Colonic mucosa (tissue), 4 donors: ENCODE measurements around the gene PRL. TPM values are rescaled to one million over a fixed set of nuclear protein-coding genes. Genes with fewer than 3 reads are reported as not detected.

Experiments used
- DNase-seq: peaks from one replicate; pipeline ENCODE4 v3.0.0-alpha.2; 2020
- H3K27ac ChIP-seq: fragments of 200-600 bp; one replicate; pipeline ENCODE4 v1.8.0; 2021
- H3K27me3 ChIP-seq: fragments of 200-600 bp; one replicate; pipeline ENCODE4 v1.8.0; 2021
- H3K36me3 ChIP-seq: fragments of 200-600 bp; one replicate; pipeline ENCODE4 v1.8.0; 2021
- H3K4me1 ChIP-seq: fragments of 200-600 bp; one replicate; pipeline ENCODE4 v1.8.0; 2021; ENCODE audit warnings: mild to moderate bottlenecking
- H3K4me3 ChIP-seq: fragments of 200-600 bp; one replicate; pipeline ENCODE4 v1.8.0; 2021
- H3K9ac ChIP-seq, 2 donors: one replicate each; pipeline ENCODE4 v1.7.0; 2013; ENCODE audit warnings: control low read depth in 2 of 2, low read depth in 2 of 2, low read length in 2 of 2
- H3K9me3 ChIP-seq: fragments of 200-600 bp; one replicate; pipeline ENCODE4 v1.8.0; 2021
- CTCF ChIP-seq: fragments of 200-600 bp; IDR thresholded peaks from one replicate; pipeline ENCODE4 v1.8.0; 2022; ENCODE audit warnings: antibody characterized with exemption, mild to moderate bottlenecking
- intact Hi-C: fragments of 100-400 bp; cut with DNase I; formaldehyde crosslinking; loops from one replicate; pipeline ENCODE4 v1.14.1; 2022
- total RNA-seq, 2 donors: library from RNA; stranded (reverse); fragmentation: NEBNext Ultra II Directional in 1 of 2; extraction: Animal tissue kit (Norgen Biotek cat#: 25700) in 1 of 2; gene quantifications; one replicate each; pipeline ENCODE4 v1.2.1, GENCODE V29; 2021
- donor health status: healthy.
- donor health status: DM: no; HTN: no; CAD: no.
- donor health status: DM: no; HTN: no; CAD: no.

PRL gene
- total RNA-seq, 2 donors from 2014 or later = not detected

- no peaks in the 10 kb centered on the region for H3K9me3 ChIP-seq
- H3K4me1 ChIP-seq = no peaks in the 10 kb centered on the region
- no peak for DNase-seq
- no peaks in the 10 kb centered on the region for H3K36me3 ChIP-seq
- H3K4me3 ChIP-seq = no peak overlapping the region
- no peak for TF ChIP-seq CTCF
- H3K27me3 ChIP-seq = no peaks in the 10 kb centered on the region
- intact Hi-C loops = no loop called here
- H3K27ac ChIP-seq = no peak overlapping the region
- no peak overlapping the region for H3K9ac ChIP-seq
Observed at GRCh38 chr6:22295145-22295544, 1.7 kb downstream of the PRL start.

- no peaks in the 10 kb centered on the region for H3K36me3 ChIP-seq
- no peak for TF ChIP-seq CTCF
- H3K9me3 ChIP-seq = no peaks in the 10 kb centered on the region
- intact Hi-C loops = no loop called here
- no peaks in the 10 kb centered on the region for H3K27me3 ChIP-seq
- no peak overlapping the region for H3K27ac ChIP-seq
- no peaks in the 10 kb centered on the region for H3K4me1 ChIP-seq
- H3K9ac ChIP-seq = no peak overlapping the region
- DNase-seq = no peak
- no peak overlapping the region for H3K4me3 ChIP-seq
Observed at GRCh38 chr6:22294301-22294700, 2.5 kb downstream of the PRL start.

- Histone ChIP-seq H3K36me3 (no peaks in the 10 kb centered on the region), H3K4me3 (no peak overlapping the region), H3K4me1 (no peaks in the 10 kb centered on the region), H3K9ac (no peak overlapping the region), H3K27me3 (no peaks in the 10 kb centered on the region), H3K27ac (no peak overlapping the region), H3K9me3 (no peaks in the 10 kb centered on the region)
- no peak for DNase-seq
- TF ChIP-seq CTCF = no peak
- intact Hi-C loops = no loop called here
Observed at GRCh38 chr6:22290045-22290444, 6.8 kb downstream of the PRL start.

GRCh38 chr6:22288721-22289120 is 8.1 kb downstream of the PRL start:
- no peak for DNase-seq
- intact Hi-C loops = no loop called here
- Histone ChIP-seq H3K4me3 (no peak overlapping the region), H3K27me3 (no peaks in the 10 kb centered on the region), H3K4me1 (no peaks in the 10 kb centered on the region), H3K36me3 (no peaks in the 10 kb centered on the region), H3K9me3 (no peaks in the 10 kb centered on the region), H3K9ac (no peak overlapping the region), H3K27ac (no peak overlapping the region)
- no peak for TF ChIP-seq CTCF

GRCh38 chr6:22284666-22285065 is 12.2 kb downstream of the PRL start:
- Histone ChIP-seq H3K36me3 (no peaks in the 10 kb centered on the region), H3K9ac (no peak overlapping the region), H3K4me1 (no peaks in the 10 kb centered on the region), H3K4me3 (no peak overlapping the region), H3K9me3 (no peaks in the 10 kb centered on the region), H3K27ac (no peak overlapping the region), H3K27me3 (no peaks in the 10 kb centered on the region)
- TF ChIP-seq CTCF = no peak
- DNase-seq = no peak
- intact Hi-C loops = no loop called here
